Liver (tissue), 10 donors: ENCODE data around the gene BOD1L1. TPM values are rescaled to one million over a fixed set of nuclear protein-coding genes. Genes with fewer than 3 reads are reported as not detected.

Source experiments
- DNase-seq: peaks from one replicate; pipeline ENCODE4 v3.0.0-alpha.2; 2017; ENCODE audit warnings: low spot score
- H3K27ac ChIP-seq, 2 donors: one replicate each; pipeline ENCODE4 v1.7.0; 2013; ENCODE audit warnings: inconsistent platforms in 2 of 2, low read length in 2 of 2, control low read depth in 1 of 2, low read depth in 1 of 2, mild to moderate bottlenecking in 1 of 2
- H3K27me3 ChIP-seq, 4 donors: one replicate each; pipeline versions ENCODE4 v1.6.1 to v1.7.0; 2013; ENCODE audit warnings: low read length in 3 of 4, inconsistent platforms in 1 of 4, mild to moderate bottlenecking in 1 of 4, moderate library complexity in 1 of 4; ENCODE audit not compliant: control insufficient read depth in 4 of 4, insufficient read depth in 4 of 4
- H3K36me3 ChIP-seq, 4 donors: one replicate each; pipeline versions ENCODE4 v1.6.1 to v1.7.0; 2013; ENCODE audit warnings: low read length in 3 of 4, mild to moderate bottlenecking in 3 of 4, low read depth in 1 of 4, moderate library complexity in 1 of 4; ENCODE audit not compliant: control insufficient read depth in 4 of 4, insufficient read depth in 3 of 4
- H3K4me1 ChIP-seq, 4 donors: one replicate each; pipeline versions ENCODE4 v1.6.1 to v1.7.0; 2013; ENCODE audit warnings: low read length in 3 of 4, mild to moderate bottlenecking in 3 of 4, moderate library complexity in 1 of 4; ENCODE audit not compliant: control insufficient read depth in 4 of 4, insufficient read depth in 4 of 4
- H3K4me3 ChIP-seq, 3 donors: one replicate each; pipeline versions ENCODE4 v1.6.1 to v1.7.0; 2013; ENCODE audit warnings: low read length in 3 of 3, control low read depth in 1 of 3, low read depth in 1 of 3, mild to moderate bottlenecking in 1 of 3
- H3K9ac ChIP-seq, 2 donors: one replicate each; pipeline ENCODE4 v1.7.0; 2013; ENCODE audit warnings: low read length in 2 of 2, mild to moderate bottlenecking in 2 of 2, moderate library complexity in 2 of 2, control low read depth in 1 of 2, low read depth in 1 of 2
- H3K9me3 ChIP-seq, 4 donors: one replicate each; pipeline versions ENCODE4 v1.6.1 to v1.7.0; 2013; ENCODE audit warnings: low read length in 3 of 4; ENCODE audit not compliant: control insufficient read depth in 4 of 4
- ATF3 ChIP-seq: IDR thresholded peaks from 2 replicates; pipeline ENCODE4 v1.6.1; 2016; ENCODE audit warnings: antibody characterized with exemption
- CTCF ChIP-seq: fragments of 150-350 bp; IDR thresholded peaks from 2 replicates; pipeline ENCODE4 v1.5.1; 2017; ENCODE audit warnings: improper control_type of control experiment, low read depth, low read length; ENCODE audit not compliant: missing input control
- EGR1 ChIP-seq, 2 donors: IDR thresholded peaks; 2 replicates each; pipeline ENCODE4 v1.6.1; 2016 to 2018; ENCODE audit warnings: antibody characterized with exemption in 2 of 2, low read depth in 2 of 2
- HNF4A ChIP-seq, 2 donors: conservative IDR thresholded peaks; 2 replicates each; pipeline ENCODE4 v1.6.1; 2016; ENCODE audit warnings: antibody characterized with exemption in 2 of 2, mild to moderate bottlenecking in 2 of 2
- JUND ChIP-seq, 2 donors: IDR thresholded peaks; 2 replicates each; pipeline ENCODE4 v1.6.1; 2016; ENCODE audit warnings: antibody characterized with exemption in 2 of 2
- REST ChIP-seq: IDR thresholded peaks from 2 replicates; pipeline ENCODE4 v1.6.1; 2016; ENCODE audit warnings: antibody characterized with exemption, mild to moderate bottlenecking
- SP1 ChIP-seq: IDR thresholded peaks from 2 replicates; pipeline ENCODE4 v1.6.1; 2018; ENCODE audit warnings: antibody characterized with exemption, mild to moderate bottlenecking
- TAF1 ChIP-seq: conservative IDR thresholded peaks from 2 replicates; pipeline ENCODE4 v1.6.1; 2016; ENCODE audit warnings: antibody characterized with exemption, mild to moderate bottlenecking
- ZBTB33 ChIP-seq: IDR thresholded peaks from 2 replicates; pipeline ENCODE4 v1.6.1; 2016; ENCODE audit warnings: antibody characterized with exemption
- WGBS: extraction: QIAGEN DNeasy Blood & Tissue Kit; methylation state at CpG from one replicate; pipeline ENCODE4 v1.1.7; 2013; 5-methylcytosine and 5-hydroxymethylcytosine counted together
- polyA plus RNA-seq, 2 donors: library from polyadenylated mRNA; stranded (reverse) in 1 of 2; unstranded in 1 of 2; fragments of 200-250 nt in 1 of 2; fragments of >200 nt in 1 of 2; fragmentation: Nextera tagmentation in 1 of 2; extraction: Ambion mirVana in 1 of 2; gene quantifications; one replicate each; pipeline versions ENCODE4 v1.2.1 to v1.2.3, GENCODE V29; 2013 to 2015
- small RNA-seq: library from RNA; depleted of rRNA; stranded (forward); fragments of <200 nt; gene quantifications from one replicate; pipeline ENCODE3, GENCODE V24; 2014
- total RNA-seq, 2 donors: library from RNA; depleted of rRNA; stranded (reverse); fragments of >200 nt; gene quantifications; one replicate each; pipeline ENCODE4 v1.2.3, GENCODE V29; 2014
- donor health status: healthy.
- donor health status: healthy.
- donor health status: healthy.
- donor health status: healthy.
- donor health status: healthy.

Gene BOD1L1
- total and polyA plus RNA-seq, 4 donors: 4.1 to 19.2 (median 10.2) TPM

GRCh38 chr4:13521047-13521446 lies 106.5 kb downstream of the BOD1L1 start:
- peaks cover 11 to 16% (median 11%) of the 10 kb centered on the region in 4 donors for H3K9me3 ChIP-seq
- no peak overlapping the region for H3K4me3 ChIP-seq
- no peak overlapping the region for H3K9ac ChIP-seq
- H3K27me3 ChIP-seq: peaks cover 0 to 33% (median 11%) of the 10 kb centered on the region in 4 donors
- DNase-seq: no peak
- WGBS: 46% methylated on average over 2 of the region's 2 CpGs
- peaks cover 0 to 13% (median 2%) of the 10 kb centered on the region in 4 donors for H3K4me1 ChIP-seq
- peaks cover 0 to 2% (median 0%) of the 10 kb centered on the region in 4 donors for H3K36me3 ChIP-seq
- H3K27ac ChIP-seq: no peak overlapping the region
- no peak for TF ChIP-seq SP1
- no peak for TF ChIP-seq ATF3
- no peak for TF ChIP-seq EGR1 (IDR thresholded peaks at IDR 0.05; ENCODE audit: low read depth in 2 of 2)
- TF ChIP-seq HNF4A (conservative IDR thresholded peaks at IDR 0.05): no peak
- TF ChIP-seq CTCF: no peak
- no peak for TF ChIP-seq REST
- no peak for TF ChIP-seq JUND (IDR thresholded peaks at IDR 0.05)
- TF ChIP-seq ZBTB33: no peak
- TF ChIP-seq TAF1: no peak

Small RNA genes lying within 50 kb of the gene (small RNA-seq; reads per million reads assigned to genes)
- 0.35 reads per million, percentile 38 among the genes with 10 or more reads in this experiment for gene MIR5091

Other genes starting within 250 kb of the BOD1L1 start
- gene RAB28, start 143.4 kb downstream of the BOD1L1 start, total RNA-seq: 1 to 10 TPM; 7.2 to 7.7 TPM
- gene RAB28, start 143.4 kb downstream of the BOD1L1 start, polyA plus RNA-seq: 1 to 10 TPM; 3.9 to 6.4 TPM
- gene NKX3-2, start 83.2 kb downstream of the BOD1L1 start, total RNA-seq: not detected
- not detected for gene NKX3-2, start 83.2 kb downstream of the BOD1L1 start, polyA plus RNA-seq